AG04449 (cell line): ENCODE measurements around the gene P2RY2.

ENCODE experiments used
- CTCF ChIA-PET: fragments of 350-600 bp; formaldehyde crosslinking; extraction: SDS; loops from one replicate; lab custom pipeline; 2021; ENCODE audit warnings: antibody characterized with exemption; lab: Yijun Ruan, JAX
- POLR2A ChIA-PET: fragments of 400-600, 350-600 bp; formaldehyde crosslinking; extraction: SDS; loops from one replicate; lab custom pipeline; 2020; ENCODE audit warnings: antibody characterized with exemption, inconsistent platforms; lab: Yijun Ruan, JAX
- DNase-seq: peaks from one replicate; pipeline ENCODE4 v3.0.0-alpha.2; 2010; ENCODE audit warnings: low read depth, low spot score
- H3K4me3 ChIP-seq: 2 replicates; pipeline ENCODE4 v1.5.1; 2011; ENCODE audit warnings: low read depth, mild to moderate bottlenecking, control low read depth, low read length
- TF ChIP-seq, protein P1 (sequence below): IDR thresholded peaks from one replicate; pipeline ENCODE4 v1.5.1; 2011; ENCODE audit warnings: mild to moderate bottlenecking, moderate library complexity, low read length, control low read depth, inconsistent platforms; ENCODE audit not compliant: insufficient read depth; ENCODE audit errors: missing control alignments

The P2RY2 gene

DNA sequence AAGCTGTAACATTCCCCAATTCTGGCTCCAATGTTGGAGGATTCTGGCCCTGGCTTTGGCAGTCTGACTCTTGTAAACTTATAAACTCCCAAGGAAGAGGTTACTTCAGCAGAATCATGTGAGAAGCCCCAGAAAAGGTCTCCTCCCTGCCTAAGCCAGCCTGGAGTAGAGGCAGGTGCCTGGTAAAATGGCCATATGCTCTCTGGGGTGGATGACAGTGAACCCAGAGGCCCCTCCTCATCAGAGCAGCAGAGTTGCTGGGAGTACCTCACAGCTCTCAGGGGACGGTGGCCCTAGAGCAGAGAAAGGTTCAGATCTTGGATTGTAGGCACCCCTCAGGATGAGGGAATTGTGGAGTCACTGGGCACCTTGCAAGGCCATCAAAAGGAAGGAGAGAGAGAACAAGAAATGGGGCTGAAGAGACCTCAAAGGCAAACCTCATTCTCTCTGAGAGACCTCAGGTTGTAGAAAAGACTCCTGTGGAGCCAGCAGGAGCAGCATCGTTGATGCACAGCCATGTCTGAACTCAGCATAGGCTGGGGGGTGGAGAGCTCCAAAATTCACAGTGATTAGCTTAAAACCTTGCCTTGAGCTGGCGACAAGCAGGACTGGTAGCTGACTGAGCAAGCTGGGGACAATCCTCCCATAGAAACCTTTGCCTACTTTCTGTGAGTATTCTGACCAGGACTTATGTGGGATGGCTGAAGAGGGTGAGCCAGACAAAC lies 49.2 kb downstream of the P2RY2 start:
- TF ChIP-seq, protein P1, sequence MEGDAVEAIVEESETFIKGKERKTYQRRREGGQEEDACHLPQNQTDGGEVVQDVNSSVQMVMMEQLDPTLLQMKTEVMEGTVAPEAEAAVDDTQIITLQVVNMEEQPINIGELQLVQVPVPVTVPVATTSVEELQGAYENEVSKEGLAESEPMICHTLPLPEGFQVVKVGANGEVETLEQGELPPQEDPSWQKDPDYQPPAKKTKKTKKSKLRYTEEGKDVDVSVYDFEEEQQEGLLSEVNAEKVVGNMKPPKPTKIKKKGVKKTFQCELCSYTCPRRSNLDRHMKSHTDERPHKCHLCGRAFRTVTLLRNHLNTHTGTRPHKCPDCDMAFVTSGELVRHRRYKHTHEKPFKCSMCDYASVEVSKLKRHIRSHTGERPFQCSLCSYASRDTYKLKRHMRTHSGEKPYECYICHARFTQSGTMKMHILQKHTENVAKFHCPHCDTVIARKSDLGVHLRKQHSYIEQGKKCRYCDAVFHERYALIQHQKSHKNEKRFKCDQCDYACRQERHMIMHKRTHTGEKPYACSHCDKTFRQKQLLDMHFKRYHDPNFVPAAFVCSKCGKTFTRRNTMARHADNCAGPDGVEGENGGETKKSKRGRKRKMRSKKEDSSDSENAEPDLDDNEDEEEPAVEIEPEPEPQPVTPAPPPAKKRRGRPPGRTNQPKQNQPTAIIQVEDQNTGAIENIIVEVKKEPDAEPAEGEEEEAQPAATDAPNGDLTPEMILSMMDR = no peak
- no peak for DNase-seq
- POLR2A ChIA-PET = interaction anchor here (1.0 kb wide), 1 partner anchor 10 kb away, joined by 3 read pairs; no protein-coding TSS in a partner anchor
- no peak overlapping the region for H3K4me3 ChIP-seq
- CTCF ChIA-PET = interaction anchor here (1.0 to 9.3 kb wide), 7 partner anchors 9 to 68 kb away, joined by 3 to 48 read pairs (median 5); no protein-coding TSS in a partner anchor

DNA sequence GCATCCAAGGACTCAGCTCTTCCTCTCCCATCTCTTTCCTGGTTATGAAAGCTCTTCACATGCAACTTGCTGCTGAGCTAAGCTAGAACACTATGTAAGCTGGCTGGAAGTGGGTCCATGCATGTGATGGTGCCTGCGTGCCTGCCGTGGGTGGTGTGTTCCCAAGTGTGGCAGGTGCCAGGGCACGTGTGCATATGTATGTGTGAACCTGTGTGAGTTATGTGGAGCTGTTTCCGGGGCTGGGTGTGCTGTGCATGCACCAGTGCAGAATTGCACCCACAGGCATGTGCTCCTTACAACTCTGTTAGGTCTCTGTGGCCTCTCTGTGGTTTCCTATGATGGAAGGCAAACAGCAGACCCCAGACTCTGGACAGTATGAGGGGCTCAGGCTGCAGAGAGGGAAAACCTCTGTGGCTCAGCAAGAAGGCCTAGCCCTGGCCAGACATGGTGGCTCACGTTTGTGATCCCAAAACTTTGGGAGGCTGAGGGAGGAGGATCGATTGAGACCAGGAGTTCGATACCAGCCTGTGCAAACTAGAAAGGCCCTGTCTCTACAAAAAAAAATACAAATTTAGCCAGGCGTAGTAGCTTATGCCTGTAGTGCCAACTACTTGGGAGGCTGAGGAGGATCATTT lies 49.9 kb downstream of the P2RY2 start:
- ChIA-PET CTCF (interaction anchor here (1.0 to 9.3 kb wide), 6 partner anchors 15 to 68 kb away, joined by 3 to 48 read pairs (median 6); no protein-coding TSS in a partner anchor), POLR2A (interaction anchor here (1.0 kb wide), 1 partner anchor 11 kb away, joined by 3 read pairs; no protein-coding TSS in a partner anchor)
- H3K4me3 ChIP-seq = no peak overlapping the region
- no peak for DNase-seq
- TF ChIP-seq, protein P1 = no peak

DNA sequence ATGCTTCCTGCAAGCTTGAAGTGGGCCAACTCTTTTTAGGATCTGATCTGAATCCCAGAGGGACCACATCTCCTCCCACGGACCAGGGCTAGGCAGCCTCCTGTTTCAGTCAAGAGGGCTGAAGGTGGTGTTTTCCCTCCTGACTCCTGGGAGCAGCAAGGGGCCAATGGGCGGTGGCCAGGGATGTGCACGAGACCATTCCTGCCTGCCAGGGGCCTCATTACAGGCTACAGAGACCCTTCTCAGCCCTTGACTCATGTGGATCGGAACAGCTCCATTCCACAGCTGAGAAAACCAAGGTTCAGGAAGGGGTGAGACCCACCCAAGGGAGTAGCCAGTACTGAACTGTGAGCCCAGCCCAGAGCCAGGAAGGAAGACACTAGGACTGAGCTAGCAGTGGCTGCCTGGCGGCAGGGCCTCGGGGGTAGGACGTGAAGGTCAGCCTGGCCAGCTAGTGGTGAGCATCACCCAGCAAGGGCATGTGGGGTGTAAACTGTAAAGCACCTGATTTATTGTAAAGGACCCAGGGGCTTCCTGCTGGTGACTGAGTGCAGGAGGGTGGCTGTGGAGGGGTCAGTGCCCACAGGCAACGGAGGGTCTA lies 50.7 kb downstream of the P2RY2 start:
- DNase-seq = no peak
- ChIA-PET POLR2A (no interaction called here), CTCF (interaction anchor here (1.4 to 9.3 kb wide), 4 partner anchors 11 to 27 kb away, joined by 3 to 48 read pairs (median 10); no protein-coding TSS in a partner anchor)
- TF ChIP-seq, protein P1 = no peak
- no peak overlapping the region for H3K4me3 ChIP-seq

DNA sequence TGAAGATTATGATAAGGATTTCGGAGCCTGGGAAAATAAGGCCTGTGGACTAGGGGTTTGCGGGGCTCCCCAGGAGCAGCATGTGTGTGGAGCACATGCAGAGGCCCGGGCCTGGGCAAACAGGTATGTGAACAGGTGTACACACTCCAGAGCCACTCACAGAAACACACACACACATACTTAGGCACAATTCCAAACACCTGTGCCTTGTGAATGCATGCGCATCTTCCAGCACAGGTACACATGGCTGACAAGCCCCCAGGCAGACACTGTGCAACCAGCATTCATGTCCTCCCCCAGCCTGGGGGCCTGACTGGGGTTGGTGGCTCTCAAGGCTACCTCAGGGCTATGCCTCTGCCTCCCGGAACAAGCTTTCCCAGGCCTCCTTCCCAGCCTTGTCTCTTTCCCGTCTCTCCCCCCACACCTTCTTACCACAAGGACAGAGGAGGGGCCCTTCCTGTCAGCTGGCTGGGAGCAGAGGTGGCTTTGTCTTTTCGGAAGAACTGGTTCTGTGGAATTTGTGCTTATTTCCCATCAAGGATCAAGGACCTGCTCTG lies 51.5 kb downstream of the P2RY2 start:
- H3K4me3 ChIP-seq = no peak overlapping the region
- ChIA-PET POLR2A (no interaction called here), CTCF (interaction anchor here (1.2 to 9.3 kb wide), 4 partner anchors 10 to 25 kb away, joined by 3 to 48 read pairs (median 5); no protein-coding TSS in a partner anchor)
- TF ChIP-seq, protein P1 = no peak
- DNase-seq = no peak

DNA sequence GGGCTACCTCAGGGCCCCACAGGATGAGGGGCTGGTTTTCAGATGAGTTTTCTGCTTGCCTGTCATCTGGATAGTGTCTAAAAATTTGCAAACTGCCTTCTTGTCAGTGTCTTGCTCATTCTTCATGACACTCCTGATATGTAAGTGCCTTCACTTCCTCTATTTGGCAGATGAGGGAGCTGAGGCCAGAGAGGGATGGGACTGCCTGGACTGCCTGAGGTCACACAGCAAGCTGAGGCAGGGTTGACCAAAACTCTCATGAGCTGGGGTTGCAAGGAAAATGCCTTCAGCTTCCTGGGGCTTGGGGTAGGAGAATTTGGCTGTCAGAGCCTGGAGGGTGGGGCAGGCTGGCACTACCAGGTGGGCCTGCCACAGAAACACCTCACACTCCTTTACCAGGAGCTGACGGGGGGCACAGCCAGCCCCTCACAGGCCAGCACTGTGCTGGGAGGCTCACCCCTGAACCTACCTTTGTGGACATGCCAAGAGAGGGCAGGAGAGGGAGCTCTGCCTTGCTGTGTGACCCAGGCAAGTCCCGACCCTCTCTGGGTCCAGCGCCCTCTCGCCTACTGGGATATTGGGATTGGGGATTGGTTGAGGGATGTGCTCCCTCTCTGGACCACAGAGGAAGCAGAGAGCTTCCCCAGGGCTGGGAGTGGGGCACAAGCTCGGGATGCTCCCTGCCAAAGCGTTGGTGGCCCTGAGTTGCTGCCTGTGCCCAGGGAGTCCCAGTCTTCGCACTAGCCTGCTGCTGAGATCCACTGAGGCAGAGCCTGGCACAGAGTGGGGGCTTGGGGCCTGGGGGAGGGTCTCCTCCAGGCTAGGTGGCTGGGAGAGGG lies 52.2 kb downstream of the P2RY2 start:
- TF ChIP-seq, protein P1 = no peak
- DNase-seq = no peak
- ChIA-PET POLR2A (no interaction called here), CTCF (interaction anchor here (1.2 to 9.3 kb wide), 6 partner anchors 9 to 37 kb away, joined by 3 to 48 read pairs (median 5); no protein-coding TSS in a partner anchor)
- H3K4me3 ChIP-seq = no peak overlapping the region
